B cell (primary cell): ENCODE data around the gene HCST.

Experiments
- EZH2 ChIP-seq: IDR thresholded peaks from 2 replicates; pipeline ENCODE4 v1.6.1; 2012; ENCODE audit warnings: borderline replicate concordance, low read depth, mild to moderate bottlenecking, moderate library complexity, low read length; ENCODE audit not compliant: insufficient read depth, poor library complexity, severe bottlenecking
- TF ChIP-seq, protein P1 (sequence below): fragments of 200-600 bp; IDR thresholded peaks from one replicate; pipeline ENCODE4 v1.8.0; 2022; ENCODE audit warnings: antibody characterized with exemption, mild to moderate bottlenecking

DNA sequence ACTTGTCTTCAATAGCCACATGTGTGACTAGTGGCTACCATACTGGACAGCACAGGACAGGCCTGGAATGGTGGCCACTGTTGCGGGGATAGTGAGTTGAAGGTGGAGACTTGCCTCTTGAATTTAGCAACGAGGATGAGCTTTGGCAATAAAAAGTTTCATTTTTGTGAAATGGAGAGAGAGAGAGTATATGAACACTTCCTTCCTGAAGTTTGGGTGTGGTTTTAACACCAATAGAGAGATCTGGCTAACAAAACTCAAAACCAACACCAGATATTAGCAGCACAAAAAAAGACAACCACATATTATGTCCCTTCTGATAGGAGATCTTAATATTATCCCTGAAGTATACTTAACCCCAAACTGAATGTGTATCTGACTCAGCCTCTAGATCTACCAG lies 27.5 kb downstream of the HCST start:
- TF ChIP-seq, protein P1, sequence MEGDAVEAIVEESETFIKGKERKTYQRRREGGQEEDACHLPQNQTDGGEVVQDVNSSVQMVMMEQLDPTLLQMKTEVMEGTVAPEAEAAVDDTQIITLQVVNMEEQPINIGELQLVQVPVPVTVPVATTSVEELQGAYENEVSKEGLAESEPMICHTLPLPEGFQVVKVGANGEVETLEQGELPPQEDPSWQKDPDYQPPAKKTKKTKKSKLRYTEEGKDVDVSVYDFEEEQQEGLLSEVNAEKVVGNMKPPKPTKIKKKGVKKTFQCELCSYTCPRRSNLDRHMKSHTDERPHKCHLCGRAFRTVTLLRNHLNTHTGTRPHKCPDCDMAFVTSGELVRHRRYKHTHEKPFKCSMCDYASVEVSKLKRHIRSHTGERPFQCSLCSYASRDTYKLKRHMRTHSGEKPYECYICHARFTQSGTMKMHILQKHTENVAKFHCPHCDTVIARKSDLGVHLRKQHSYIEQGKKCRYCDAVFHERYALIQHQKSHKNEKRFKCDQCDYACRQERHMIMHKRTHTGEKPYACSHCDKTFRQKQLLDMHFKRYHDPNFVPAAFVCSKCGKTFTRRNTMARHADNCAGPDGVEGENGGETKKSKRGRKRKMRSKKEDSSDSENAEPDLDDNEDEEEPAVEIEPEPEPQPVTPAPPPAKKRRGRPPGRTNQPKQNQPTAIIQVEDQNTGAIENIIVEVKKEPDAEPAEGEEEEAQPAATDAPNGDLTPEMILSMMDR: no peak
- no peak for TF ChIP-seq EZH2
